22Rv1 (cell line): ENCODE results near the gene ABCF2.

Experiments used
- H3K27ac ChIP-seq: fragments of 450-650 bp; 2 replicates; pipeline ENCODE4 v1.5.1; 2017
- ZFX ChIP-seq: fragments of 450-650 bp; IDR thresholded peaks from 2 replicates; pipeline ENCODE4 v1.6.1; 2017; ENCODE audit warnings: antibody characterized with exemption, borderline replicate concordance
- TF ChIP-seq, protein P1 (sequence below): fragments of 450-650 bp; IDR thresholded peaks from 2 replicates; pipeline ENCODE4 v1.5.1; 2017; ENCODE audit warnings: mild to moderate bottlenecking

The ABCF2 gene

DNA sequence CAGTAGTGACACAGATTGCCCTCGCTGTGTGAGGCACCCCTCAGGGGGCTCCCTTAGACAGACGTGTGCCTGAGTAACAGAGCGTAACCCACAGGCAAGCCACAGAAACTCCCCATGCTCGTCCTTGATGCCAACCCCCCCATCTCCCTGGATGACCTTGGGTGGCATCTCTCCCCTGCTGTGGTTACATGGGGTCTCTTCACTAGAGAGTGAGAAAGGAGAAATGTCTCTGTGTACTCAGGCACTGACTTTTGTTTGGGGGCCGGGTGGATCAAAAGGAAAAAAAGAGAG is 38.8 kb downstream of the ABCF2 start:
- TF ChIP-seq ZFX: no peak
- TF ChIP-seq, protein P1, sequence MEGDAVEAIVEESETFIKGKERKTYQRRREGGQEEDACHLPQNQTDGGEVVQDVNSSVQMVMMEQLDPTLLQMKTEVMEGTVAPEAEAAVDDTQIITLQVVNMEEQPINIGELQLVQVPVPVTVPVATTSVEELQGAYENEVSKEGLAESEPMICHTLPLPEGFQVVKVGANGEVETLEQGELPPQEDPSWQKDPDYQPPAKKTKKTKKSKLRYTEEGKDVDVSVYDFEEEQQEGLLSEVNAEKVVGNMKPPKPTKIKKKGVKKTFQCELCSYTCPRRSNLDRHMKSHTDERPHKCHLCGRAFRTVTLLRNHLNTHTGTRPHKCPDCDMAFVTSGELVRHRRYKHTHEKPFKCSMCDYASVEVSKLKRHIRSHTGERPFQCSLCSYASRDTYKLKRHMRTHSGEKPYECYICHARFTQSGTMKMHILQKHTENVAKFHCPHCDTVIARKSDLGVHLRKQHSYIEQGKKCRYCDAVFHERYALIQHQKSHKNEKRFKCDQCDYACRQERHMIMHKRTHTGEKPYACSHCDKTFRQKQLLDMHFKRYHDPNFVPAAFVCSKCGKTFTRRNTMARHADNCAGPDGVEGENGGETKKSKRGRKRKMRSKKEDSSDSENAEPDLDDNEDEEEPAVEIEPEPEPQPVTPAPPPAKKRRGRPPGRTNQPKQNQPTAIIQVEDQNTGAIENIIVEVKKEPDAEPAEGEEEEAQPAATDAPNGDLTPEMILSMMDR: no peak
- H3K27ac ChIP-seq: no peak overlapping the region

DNA sequence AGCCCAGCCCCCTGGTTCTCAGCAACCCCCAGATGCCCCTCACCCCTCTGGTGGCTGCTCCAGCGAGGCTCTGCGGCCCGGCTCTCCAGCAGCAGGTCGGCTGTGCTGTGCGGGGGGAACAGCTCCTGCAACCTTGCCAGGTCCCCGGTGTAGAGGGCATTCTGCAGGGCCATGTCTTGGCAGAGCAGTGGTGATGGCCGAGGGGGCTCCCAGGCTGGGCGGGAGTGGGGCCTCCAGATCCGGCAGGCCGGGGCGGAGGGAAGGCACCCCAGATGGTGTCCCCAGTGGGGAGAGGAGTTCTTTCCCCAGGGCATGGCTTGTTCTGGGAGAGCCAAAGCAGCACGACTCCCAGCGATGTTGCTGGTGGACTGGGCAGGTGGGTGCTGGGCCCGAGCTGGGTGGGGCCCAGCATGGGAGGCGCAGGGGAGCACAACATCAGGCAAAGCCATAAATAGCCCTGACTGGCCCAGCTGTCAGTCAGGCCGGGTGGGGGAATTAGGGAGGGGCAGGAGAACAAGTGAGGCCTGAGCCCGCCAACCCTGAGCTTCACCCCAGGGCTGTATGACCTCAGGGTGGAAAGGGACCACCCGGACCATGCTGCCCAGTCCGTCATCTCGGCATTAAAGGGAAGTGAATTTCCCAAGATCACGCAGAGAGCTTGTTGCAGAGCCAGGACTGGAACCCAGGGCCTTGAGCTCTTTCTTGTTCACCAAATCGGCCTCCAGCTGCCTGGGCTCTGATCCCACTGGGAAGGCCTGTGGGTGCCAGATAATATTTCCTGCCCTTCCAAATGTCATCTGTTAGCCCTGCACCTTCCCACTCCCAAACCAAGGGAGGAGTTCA is 39.4 kb downstream of the ABCF2 start:
- TF ChIP-seq ZFX: no peak
- TF ChIP-seq, protein P1: no peak
- no peak overlapping the region for H3K27ac ChIP-seq

DNA sequence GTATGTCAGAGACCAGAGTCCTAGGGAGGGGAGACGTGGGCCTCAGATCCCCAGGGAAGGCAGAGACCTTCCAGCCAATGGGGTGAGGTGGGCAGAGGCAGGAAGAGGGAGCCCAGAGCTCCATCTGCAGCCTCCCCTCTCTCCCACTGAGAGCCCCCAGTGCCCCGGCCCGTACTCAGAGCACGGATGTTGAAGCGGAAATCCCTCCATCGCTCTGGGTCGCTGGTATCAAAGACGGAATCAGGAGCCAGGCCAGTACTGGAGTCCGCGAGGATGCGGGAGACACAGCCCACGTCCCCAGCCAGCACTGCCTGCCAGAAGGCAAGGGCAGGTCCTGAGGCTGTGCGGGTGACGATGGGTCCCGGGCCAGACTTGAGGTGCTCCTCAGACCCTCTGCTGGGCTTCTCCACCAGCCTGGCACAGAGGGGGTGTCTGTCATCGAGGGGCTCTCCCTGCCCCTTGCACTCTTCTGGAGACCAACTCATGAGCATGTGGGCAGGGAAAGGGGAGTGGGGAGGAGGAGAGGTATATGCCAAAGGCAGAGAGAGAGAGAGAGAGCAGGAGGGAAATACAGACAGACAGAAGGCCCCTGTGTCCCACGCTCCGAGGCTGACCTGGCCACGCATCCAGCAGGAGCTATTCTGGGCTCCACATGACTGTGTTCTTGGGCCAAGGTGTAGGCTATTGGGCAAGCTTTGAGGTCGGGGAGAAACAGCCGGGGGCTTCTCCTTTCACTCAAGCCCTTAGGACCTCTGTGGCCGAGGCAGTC is 40.2 kb downstream of the ABCF2 start, which contains the start of gene ASB10:
TSS of gene ASB10 (minus strand) at position 611 of the 769 bp plus-strand sequence. CDS start at position 491, 120 bp downstream.
- TF ChIP-seq, protein P1: no peak
- TF ChIP-seq ZFX: no peak
- no peak within 1 kb of the TSS for H3K27ac ChIP-seq

DNA sequence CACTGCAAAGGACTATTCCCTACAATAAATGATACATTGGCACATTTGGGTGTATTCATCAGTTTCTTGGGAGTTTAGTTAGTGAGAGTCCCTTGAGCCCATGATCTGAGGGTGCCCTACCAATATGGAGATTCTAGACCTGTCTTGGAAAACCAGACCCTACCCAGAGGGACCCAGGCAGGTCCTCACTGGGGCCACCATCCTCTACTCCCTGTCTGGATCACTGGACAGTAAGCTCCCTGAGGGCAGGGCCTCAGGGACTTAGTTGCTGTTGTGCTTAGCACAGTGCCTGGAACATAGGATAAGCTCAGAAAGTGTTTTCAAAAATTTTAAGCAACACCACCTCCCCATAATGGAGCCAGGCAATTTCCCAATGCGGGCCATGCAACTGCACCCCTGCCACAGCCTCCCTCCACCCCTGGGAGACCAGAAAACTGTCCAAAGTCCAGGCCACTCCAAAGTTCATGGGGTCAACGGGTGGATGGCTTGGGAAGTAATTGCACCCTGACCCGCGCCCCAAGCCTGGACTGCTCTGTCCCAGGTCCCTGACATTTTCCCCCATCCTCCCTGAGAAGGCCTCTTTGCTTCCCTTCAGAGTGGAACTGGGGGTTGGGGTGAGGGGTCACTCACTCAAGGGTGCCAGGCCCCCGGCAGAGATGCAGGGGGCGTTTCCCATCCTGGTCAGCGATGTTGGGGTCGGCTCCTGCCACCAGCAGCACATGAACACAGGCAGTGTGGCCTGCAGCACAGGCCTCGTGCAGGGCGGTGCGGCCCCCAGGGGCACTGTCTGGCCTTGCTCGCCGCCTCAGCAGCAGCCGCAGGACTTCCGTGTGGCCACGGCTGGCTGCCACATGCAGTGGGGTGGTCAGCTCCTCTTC is 41.0 kb downstream of the ABCF2 start:
- no peak overlapping the region for H3K27ac ChIP-seq
- TF ChIP-seq, protein P1: no peak
- TF ChIP-seq ZFX: no peak

DNA sequence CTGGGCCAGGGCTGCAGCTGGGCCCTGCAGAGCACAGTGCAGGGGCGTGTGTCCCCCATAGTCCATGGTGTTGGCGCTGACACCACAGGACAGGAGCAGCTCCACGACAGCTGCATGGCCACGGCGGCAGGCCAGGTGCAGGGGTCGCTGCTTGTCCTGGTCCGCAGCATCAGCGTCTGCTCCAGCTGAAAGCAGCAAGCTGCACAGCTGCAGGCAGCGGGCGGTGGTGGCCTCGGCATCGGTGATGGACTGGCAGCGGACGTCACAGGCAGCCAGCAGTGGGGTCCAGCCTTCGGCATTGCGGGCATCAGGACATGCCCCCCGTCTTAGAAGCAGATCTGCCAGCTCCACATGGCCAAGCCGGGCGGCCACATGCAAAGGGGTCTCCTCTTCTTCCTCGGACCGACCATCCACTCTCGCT is 46.0 kb downstream of the ABCF2 start:
- no peak for TF ChIP-seq ZFX
- TF ChIP-seq, protein P1: no peak
- H3K27ac ChIP-seq: no peak overlapping the region

DNA sequence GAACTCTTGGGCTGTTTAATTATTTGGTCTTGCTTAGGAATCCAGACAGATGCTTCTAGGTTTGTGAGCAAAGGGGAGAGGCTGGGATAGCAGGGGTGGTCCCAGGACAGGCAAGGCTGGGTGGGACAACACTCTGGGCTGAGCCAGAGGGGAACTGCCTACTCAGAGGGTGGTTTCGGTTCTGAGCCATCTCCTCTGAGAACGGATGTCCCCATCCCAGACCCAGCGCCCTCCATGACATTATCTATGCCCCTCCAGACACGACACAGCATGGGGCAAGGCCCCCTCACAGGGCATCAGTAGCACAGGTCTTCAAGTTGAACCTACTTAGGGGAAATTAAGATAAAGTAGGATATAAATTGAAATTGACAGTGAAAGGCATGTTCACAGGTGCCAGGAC is 47.1 kb downstream of the ABCF2 start:
- no peak overlapping the region for H3K27ac ChIP-seq
- TF ChIP-seq, protein P1: no peak
- no peak for TF ChIP-seq ZFX
